ENCODE data around the gene RAD18.

Gene RAD18

GRCh38 chr3:8836096-8836495, 127.2 kb downstream of the RAD18 start:
- H3K4me3 ChIP-seq (ENCODE audit: low read depth in 1 of 5, low read length in 5 of 5): no peak overlapping the region
- peaks cover 0 to 3% (median 0%) of the 10 kb centered on the region in 5 donors for H3K4me1 ChIP-seq (ENCODE audit: control insufficient read depth in 5 of 5, insufficient read depth in 5 of 5, low read length in 5 of 5)
- H3K27ac ChIP-seq (ENCODE audit: low read depth, low read length): no peak overlapping the region
- no peaks in the 10 kb centered on the region for H3K36me3 ChIP-seq (ENCODE audit: control insufficient read depth in 5 of 5, insufficient read depth in 5 of 5, low read length in 5 of 5)
- no peaks in the 10 kb centered on the region for H3K9me3 ChIP-seq (ENCODE audit: control insufficient read depth in 5 of 5, low read length in 5 of 5)
- no peaks in the 10 kb centered on the region for H3K27me3 ChIP-seq (ENCODE audit: control insufficient read depth in 5 of 5, insufficient read depth in 4 of 5, low read length in 5 of 5)
- no peak overlapping the region for H3K9ac ChIP-seq (ENCODE audit: low read length in 5 of 5)

- Histone ChIP-seq H3K4me1 (ENCODE audit: control insufficient read depth in 5 of 5, insufficient read depth in 5 of 5, low read length in 5 of 5) (no peaks in the 10 kb centered on the region), H3K9ac (ENCODE audit: low read length in 5 of 5) (no peak overlapping the region), H3K36me3 (ENCODE audit: control insufficient read depth in 5 of 5, insufficient read depth in 5 of 5, low read length in 5 of 5) (no peaks in the 10 kb centered on the region), H3K9me3 (ENCODE audit: control insufficient read depth in 5 of 5, low read length in 5 of 5) (no peaks in the 10 kb centered on the region), H3K27me3 (ENCODE audit: control insufficient read depth in 5 of 5, insufficient read depth in 4 of 5, low read length in 5 of 5) (no peaks in the 10 kb centered on the region), H3K27ac (ENCODE audit: low read depth, low read length) (no peak overlapping the region), H3K4me3 (ENCODE audit: low read depth in 1 of 5, low read length in 5 of 5) (no peak overlapping the region)
Measured at GRCh38 chr3:8835385-8835784, 127.9 kb downstream of the RAD18 start.

GRCh38 chr3:8834974-8835373, 128.3 kb downstream of the RAD18 start:
- H3K27ac ChIP-seq (ENCODE audit: low read depth, low read length): no peak overlapping the region
- H3K36me3 ChIP-seq (ENCODE audit: control insufficient read depth in 5 of 5, insufficient read depth in 5 of 5, low read length in 5 of 5): no peaks in the 10 kb centered on the region
- no peak overlapping the region for H3K9ac ChIP-seq (ENCODE audit: low read length in 5 of 5)
- H3K4me3 ChIP-seq (ENCODE audit: low read depth in 1 of 5, low read length in 5 of 5): no peak overlapping the region
- no peaks in the 10 kb centered on the region for H3K9me3 ChIP-seq (ENCODE audit: control insufficient read depth in 5 of 5, low read length in 5 of 5)
- H3K27me3 ChIP-seq (ENCODE audit: control insufficient read depth in 5 of 5, insufficient read depth in 4 of 5, low read length in 5 of 5): no peaks in the 10 kb centered on the region
- H3K4me1 ChIP-seq (ENCODE audit: control insufficient read depth in 5 of 5, insufficient read depth in 5 of 5, low read length in 5 of 5): no peaks in the 10 kb centered on the region

- Histone ChIP-seq H3K27ac (ENCODE audit: low read depth, low read length) (no peak overlapping the region), H3K9ac (ENCODE audit: low read length in 5 of 5) (no peak overlapping the region), H3K9me3 (ENCODE audit: control insufficient read depth in 5 of 5, low read length in 5 of 5) (no peaks in the 10 kb centered on the region), H3K36me3 (ENCODE audit: control insufficient read depth in 5 of 5, insufficient read depth in 5 of 5, low read length in 5 of 5) (no peaks in the 10 kb centered on the region), H3K27me3 (ENCODE audit: control insufficient read depth in 5 of 5, insufficient read depth in 4 of 5, low read length in 5 of 5) (no peaks in the 10 kb centered on the region), H3K4me3 (ENCODE audit: low read depth in 1 of 5, low read length in 5 of 5) (no peak overlapping the region), H3K4me1 (ENCODE audit: control insufficient read depth in 5 of 5, insufficient read depth in 5 of 5, low read length in 5 of 5) (no peaks in the 10 kb centered on the region)
Measured at GRCh38 chr3:8827641-8828040, 135.6 kb downstream of the RAD18 start.

Measured in subcutaneous abdominal adipose tissue (tissue), 5 donors.